PFSK-1 (cell line): Measurements from ENCODE around the gene MAP1LC3A.

Source experiments
- FOXP2 ChIP-seq: optimal IDR thresholded peaks from 2 replicates; pipeline ENCODE3; 2011; ENCODE audit warnings: borderline replicate concordance, control low read depth, inconsistent platforms; ENCODE audit not compliant: insufficient read depth; ENCODE audit errors: extremely low read length, extremely low read depth
- POLR2AphosphoS5 ChIP-seq: IDR thresholded peaks from 2 replicates; pipeline ENCODE4 v1.6.1; 2012; ENCODE audit warnings: low read depth, mild to moderate bottlenecking, control low read depth, low read length, moderate library complexity
- REST ChIP-seq, 2 experiments: IDR thresholded peaks; 2 replicates each; pipeline versions ENCODE4 v1.6.1 to v1.8.0; 2011 to 2012; ENCODE audit warnings: low read depth in 2 of 2, low read length in 2 of 2, control low read depth in 1 of 2, inconsistent platforms in 1 of 2, mild to moderate bottlenecking in 1 of 2, moderate library complexity in 1 of 2; ENCODE audit not compliant: insufficient read depth in 1 of 2
- SIN3A ChIP-seq: IDR thresholded peaks from 2 replicates; pipeline ENCODE4 v1.6.1; 2012; ENCODE audit warnings: mild to moderate bottlenecking, low read length, moderate library complexity, borderline replicate concordance; ENCODE audit not compliant: insufficient read depth
- TAF1 ChIP-seq: IDR thresholded peaks from 2 replicates; pipeline ENCODE4 v1.6.1; 2012; ENCODE audit warnings: low read length, control low read depth, borderline replicate concordance; ENCODE audit not compliant: insufficient read depth

Gene MAP1LC3A

GRCh38 chr20:34557936-34558319 lies 590 bp upstream of the MAP1LC3A start:
- TF ChIP-seq POLR2AphosphoS5 (no peak), FOXP2 (no peak), TAF1 (no peak), SIN3A (no peak), REST (IDR thresholded peaks at IDR 0.05; ENCODE audit: insufficient read depth in 1 of 2, low read depth in 2 of 2, low read length in 2 of 2) (no peak)

DNA sequence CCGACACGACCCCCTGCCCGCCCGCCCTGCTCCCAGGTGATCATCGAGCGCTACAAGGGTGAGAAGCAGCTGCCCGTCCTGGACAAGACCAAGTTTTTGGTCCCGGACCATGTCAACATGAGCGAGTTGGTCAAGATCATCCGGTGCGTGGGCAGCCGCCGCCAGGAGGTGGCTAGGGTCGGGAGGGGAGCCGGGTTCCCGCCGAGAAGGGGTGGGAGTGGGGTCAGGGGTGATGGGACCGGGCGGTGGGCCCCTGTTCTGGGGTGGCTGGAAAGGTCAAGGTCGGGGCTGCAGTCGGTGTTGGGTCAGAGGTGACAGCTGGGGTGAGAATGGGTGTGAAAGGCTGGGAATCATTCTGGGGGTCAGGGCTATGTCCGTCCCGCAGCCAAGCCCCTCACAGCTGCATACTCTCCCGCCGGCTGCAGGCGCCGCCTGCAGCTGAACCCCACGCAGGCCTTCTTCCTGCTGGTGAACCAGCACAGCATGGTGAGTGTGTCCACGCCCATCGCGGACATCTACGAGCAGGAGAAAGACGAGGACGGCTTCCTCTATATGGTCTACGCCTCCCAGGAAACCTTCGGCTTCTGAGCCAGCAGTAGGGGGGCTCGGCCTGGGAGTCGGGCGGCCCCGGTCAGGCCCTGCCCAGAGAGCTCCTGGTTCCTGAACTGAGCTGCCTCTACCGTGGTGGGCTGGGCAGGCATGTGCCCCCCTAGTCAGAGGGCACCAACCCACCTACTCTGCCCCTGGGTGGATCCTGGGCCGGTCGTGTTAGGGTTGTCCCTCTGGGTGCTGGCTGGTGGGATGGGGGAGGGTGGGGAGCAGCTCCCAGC lies 1.0 kb downstream of the MAP1LC3A start:
- TF ChIP-seq POLR2AphosphoS5 (no peak), FOXP2 (no peak), TAF1 (no peak), REST (IDR thresholded peaks at IDR 0.05; ENCODE audit: insufficient read depth in 1 of 2, low read depth in 2 of 2, low read length in 2 of 2) (no peak), SIN3A (no peak)

- TF ChIP-seq SIN3A (no peak), FOXP2 (no peak), TAF1 (no peak), POLR2AphosphoS5 (no peak), REST (IDR thresholded peaks at IDR 0.05; ENCODE audit: insufficient read depth in 1 of 2, low read depth in 2 of 2, low read length in 2 of 2) (no peak)
These were observed 1.6 kb downstream of the MAP1LC3A start for GRCh38 chr20:34560141-34560523.

- no peak for TF ChIP-seq REST (IDR thresholded peaks at IDR 0.05; ENCODE audit: insufficient read depth in 1 of 2, low read depth in 2 of 2, low read length in 2 of 2)
- TF ChIP-seq FOXP2: no peak
- no peak for TF ChIP-seq TAF1
- no peak for TF ChIP-seq POLR2AphosphoS5
- no peak for TF ChIP-seq SIN3A
These were observed 2.1 kb downstream of the MAP1LC3A start for GRCh38 chr20:34560614-34561013.
